ENCODE results near the gene KCP.
A peak's percentile ranks its signal among the peaks of the same experiment; 100 is the strongest.

KCP gene

DNA sequence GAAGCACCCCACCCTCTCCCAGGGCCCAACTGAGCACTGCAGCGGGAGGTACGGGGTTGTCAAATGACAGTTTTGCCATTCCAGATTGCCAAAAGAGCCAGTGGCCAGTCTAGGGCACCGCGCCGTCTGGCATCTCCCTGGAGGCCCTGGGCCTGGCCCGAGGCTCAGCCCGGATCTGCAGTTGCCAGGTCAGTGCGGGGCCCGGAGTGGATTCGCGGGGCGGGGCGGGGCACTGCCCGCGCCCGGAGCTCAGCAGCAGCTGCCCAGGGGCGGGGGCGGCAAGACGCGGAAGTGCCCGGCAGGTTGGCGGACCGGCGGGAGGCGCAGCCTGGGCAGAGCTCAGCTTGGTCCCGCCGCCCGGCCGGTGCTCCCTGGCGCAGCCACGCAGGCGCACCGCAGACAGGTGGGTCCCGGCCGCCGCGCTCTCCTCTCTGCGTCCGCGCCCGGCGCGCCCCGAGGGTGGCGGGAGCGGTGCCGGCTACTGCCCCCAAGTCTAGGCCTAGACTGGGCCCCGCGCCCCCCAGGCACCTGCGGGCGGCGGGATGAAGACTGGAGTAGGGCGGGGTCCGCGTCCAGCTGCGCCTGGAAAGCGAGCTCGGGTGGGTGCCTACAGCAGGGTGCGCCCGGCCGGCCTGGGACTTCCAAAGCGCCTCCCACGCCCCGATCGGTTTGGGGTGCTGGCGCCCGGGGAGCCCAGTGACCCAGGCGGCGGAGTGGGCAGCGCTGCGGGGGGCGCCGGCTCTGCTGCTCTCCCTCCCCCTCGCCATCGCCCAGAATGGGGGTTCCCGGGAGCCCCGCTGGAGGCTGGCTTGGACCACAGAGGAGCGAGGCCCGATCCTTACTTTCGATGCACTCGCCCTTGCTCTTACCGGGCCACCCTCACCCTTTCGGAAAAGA, 27.4 kb upstream of the KCP start, which contains the start of gene IRF5:
IRF5 (plus strand) TSS at position 281 of the 897 bp plus-strand sequence. CDS start 4,155 bp downstream, outside the sequence.
- TF ChIP-seq, protein P1, sequence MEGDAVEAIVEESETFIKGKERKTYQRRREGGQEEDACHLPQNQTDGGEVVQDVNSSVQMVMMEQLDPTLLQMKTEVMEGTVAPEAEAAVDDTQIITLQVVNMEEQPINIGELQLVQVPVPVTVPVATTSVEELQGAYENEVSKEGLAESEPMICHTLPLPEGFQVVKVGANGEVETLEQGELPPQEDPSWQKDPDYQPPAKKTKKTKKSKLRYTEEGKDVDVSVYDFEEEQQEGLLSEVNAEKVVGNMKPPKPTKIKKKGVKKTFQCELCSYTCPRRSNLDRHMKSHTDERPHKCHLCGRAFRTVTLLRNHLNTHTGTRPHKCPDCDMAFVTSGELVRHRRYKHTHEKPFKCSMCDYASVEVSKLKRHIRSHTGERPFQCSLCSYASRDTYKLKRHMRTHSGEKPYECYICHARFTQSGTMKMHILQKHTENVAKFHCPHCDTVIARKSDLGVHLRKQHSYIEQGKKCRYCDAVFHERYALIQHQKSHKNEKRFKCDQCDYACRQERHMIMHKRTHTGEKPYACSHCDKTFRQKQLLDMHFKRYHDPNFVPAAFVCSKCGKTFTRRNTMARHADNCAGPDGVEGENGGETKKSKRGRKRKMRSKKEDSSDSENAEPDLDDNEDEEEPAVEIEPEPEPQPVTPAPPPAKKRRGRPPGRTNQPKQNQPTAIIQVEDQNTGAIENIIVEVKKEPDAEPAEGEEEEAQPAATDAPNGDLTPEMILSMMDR (IDR thresholded peaks at IDR 0.05; ENCODE audit: low read depth, low read length, missing control alignments), result no peak
- no peak for DNase-seq (ENCODE audit: low read depth)
- peak within 1 kb of the TSS; percentile 87 for H3K4me3 ChIP-seq (ENCODE audit: low read depth, low read length)

DNA sequence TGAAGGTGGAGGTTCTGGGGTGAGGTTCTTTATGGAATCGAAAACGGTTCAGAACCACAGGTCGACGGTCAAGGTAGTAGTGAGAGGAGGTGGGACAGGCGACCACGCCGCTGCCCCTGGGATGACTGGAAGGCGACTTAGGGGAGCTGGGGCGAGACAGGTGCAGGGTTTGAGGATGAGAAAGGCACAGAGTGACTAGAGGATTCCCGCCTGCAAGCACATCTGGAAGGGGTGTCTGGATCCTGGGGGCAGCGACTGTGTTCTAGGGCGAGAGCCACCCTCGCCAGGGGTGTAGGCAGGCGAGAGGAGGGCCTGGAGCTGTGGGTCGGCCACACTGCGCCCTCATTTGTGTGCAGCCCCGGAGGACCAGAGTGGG, 26.8 kb upstream of the KCP start:
- H3K4me3 ChIP-seq (ENCODE audit: low read depth, low read length), result peak overlapping the region; percentile 87
- TF ChIP-seq, protein P1 (IDR thresholded peaks at IDR 0.05; ENCODE audit: low read depth, low read length, missing control alignments), result no peak
- DNase-seq (ENCODE audit: low read depth), result no peak

DNA sequence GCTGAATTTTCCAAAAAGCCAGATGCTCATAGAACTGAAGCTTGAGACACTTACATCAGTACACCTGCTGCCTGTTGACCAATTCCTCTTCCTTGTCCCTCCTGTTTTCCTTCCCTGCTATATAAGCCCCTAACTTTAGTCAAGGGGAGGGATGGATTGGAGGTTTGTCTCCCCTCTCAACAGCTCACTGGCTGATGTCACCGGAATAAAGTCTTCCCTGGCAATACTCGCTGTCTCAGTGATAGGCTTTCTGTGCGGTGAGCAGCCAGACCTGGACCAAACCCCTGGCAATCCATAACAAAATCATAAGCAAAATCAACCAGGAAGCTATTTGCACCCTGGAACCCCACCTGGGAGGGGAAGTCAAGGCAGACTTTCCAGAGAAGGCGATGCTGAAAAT, 26.3 kb upstream of the KCP start:
- peak overlapping the region; percentile 87 for H3K4me3 ChIP-seq (ENCODE audit: low read depth, low read length)

DNA sequence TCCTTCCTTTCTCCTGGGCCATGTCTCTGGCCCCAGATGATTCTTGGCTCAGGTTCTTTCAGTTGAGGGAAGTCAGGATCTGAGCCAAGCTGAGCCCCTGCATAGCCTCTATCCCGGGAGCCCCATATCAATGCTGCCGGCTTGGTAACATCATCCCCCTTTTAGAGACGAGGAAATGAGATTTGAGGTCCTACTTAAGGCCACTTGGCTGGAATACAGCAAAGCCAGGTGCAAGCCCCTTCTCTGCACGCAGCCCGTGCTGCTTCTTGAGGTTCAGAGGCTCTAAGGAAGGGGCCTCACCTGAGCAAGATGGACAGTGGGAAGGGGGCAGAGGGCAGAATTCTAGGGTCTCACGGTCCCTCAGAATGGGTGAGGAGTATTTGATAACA, 24.8 kb upstream of the KCP start:
- no peak for DNase-seq (ENCODE audit: low read depth)
- H3K4me3 ChIP-seq (ENCODE audit: low read depth, low read length), result no peak overlapping the region
- TF ChIP-seq, protein P1 (IDR thresholded peaks at IDR 0.05; ENCODE audit: low read depth, low read length, missing control alignments), result no peak

More for the DNA sequence above, 26.3 kb upstream of the KCP start:
- DNase-seq (ENCODE audit: low read depth), result no peak
- TF ChIP-seq, protein P1 (IDR thresholded peaks at IDR 0.05; ENCODE audit: low read depth, low read length, missing control alignments), result no peak

DNA sequence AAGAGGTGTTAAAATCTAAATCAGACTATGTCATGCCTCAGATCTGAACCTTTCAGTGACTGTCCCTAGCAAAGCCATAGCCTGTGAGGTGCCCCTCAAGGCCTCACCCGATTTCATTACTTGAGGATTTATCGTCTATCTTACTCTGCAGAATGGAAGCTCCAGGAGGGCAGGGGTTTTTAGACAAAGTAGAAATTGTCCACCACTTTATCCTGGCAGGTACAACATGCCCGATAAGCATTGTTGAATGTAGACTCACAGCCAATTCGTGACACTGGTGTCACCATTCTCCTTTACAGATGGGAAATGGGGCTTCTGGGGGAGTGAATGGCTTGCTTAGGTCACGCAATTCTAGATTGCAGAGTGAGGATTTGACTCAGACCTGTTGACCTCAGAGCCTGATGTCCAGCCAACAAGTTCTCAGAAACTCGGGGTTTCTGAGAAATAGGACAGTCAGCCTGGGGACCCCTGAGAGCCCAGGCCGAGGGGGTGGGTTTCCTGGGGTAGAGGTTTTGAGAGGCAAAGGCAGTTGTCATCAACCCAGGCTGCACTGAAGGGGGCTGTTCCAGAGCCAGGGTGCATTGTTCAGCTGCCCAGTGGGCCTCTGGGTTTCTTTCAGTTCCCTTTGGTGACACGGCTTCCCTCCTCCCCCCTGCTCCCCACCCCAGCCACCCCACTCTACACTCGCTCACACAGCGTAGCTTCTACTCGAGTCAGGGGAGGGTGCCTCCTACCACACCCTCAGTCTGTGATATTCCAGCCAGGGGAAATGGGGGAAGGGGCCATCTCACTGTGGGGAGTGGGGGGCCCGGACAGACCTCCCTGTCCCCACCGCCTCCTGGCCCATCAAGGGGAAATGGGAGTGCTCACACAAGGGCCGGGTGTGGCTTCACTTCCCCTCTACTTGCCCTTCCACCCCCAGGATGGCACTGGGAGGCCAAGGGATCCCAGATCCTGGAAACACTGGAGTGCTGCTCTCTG, 24.1 kb upstream of the KCP start:
- TF ChIP-seq, protein P1 (IDR thresholded peaks at IDR 0.05; ENCODE audit: low read depth, low read length, missing control alignments), result no peak
- peak; percentile 76 for DNase-seq (ENCODE audit: low read depth)
- peak overlapping the region; percentile 21 for H3K4me3 ChIP-seq (ENCODE audit: low read depth, low read length)

DNA sequence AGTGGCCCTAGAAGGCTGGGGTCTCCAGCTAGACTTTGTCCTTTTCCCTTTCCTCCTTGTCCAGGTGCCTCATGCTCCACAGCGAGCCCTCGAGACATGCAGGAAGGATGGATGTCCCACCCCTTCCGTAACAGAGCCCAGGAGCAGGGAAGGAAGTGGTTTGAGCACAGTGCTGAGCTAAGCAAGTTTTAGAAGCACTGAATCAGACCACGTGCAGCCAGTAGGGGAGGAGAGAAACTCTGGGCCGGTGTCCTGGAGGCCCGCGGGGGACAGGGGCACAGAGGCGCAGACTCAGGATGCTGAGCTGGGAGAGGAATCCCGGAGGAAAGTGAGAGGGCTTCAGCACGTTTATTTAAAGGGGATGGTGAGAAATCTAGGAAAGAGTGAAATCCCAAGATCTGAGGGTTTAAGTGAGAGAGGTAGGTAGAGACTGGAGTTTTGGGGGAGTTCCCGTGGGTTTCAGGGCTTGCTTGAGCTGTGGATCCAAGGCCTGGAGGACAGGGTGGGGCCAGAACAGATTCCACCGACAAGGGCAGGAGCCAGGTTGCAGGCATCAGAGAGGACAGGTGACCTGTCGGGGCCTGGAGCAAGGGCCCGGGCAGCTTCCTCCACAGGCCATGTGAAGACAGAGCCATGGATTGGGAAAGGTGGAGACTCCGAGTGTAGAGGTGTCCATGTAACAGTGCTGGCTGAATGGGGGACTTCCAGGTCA, 22.8 kb upstream of the KCP start:
- TF ChIP-seq, protein P1 (IDR thresholded peaks at IDR 0.05; ENCODE audit: low read depth, low read length, missing control alignments), result peak; percentile 28
- DNase-seq (ENCODE audit: low read depth), result peak; percentile 72
- peak overlapping the region; percentile 49 for H3K4me3 ChIP-seq (ENCODE audit: low read depth, low read length)

Data from GM12864 (cell line).